H9 (cell line): Measurements from ENCODE around the gene PIMREG. TPM values are rescaled to one million over a fixed set of nuclear protein-coding genes. Genes with fewer than 3 reads are reported as not detected.

ENCODE experiments used
- DNase-seq: peaks from one replicate; pipeline ENCODE4 v3.0.0-alpha.2; 2017
- H2AFZ ChIP-seq: one replicate; pipeline ENCODE4 v1.6.1; 2013; ENCODE audit warnings: mild to moderate bottlenecking, low read length, control low read depth, moderate library complexity
- H2AK5ac ChIP-seq: 2 replicates; pipeline ENCODE4 v1.6.1; 2013; ENCODE audit warnings: low read length, control low read depth, mixed read lengths; ENCODE audit not compliant: insufficient read length
- H2BK120ac ChIP-seq: one replicate; pipeline ENCODE4 v1.6.1; 2013; ENCODE audit warnings: low read depth, mild to moderate bottlenecking, low read length, control low read depth, inconsistent platforms; ENCODE audit not compliant: poor library complexity, severe bottlenecking
- H2BK12ac ChIP-seq: 2 replicates; pipeline ENCODE4 v1.6.1; 2013; ENCODE audit warnings: low read length, control low read depth, mixed read lengths, low read depth; ENCODE audit not compliant: insufficient read length
- H2BK15ac ChIP-seq: 2 replicates; pipeline ENCODE4 v1.6.1; 2013; ENCODE audit warnings: low read depth, low read length, control low read depth
- H2BK20ac ChIP-seq: one replicate; pipeline ENCODE4 v1.6.1; 2013; ENCODE audit warnings: low read depth, mild to moderate bottlenecking, low read length, control low read depth, inconsistent platforms; ENCODE audit not compliant: poor library complexity, severe bottlenecking
- H2BK5ac ChIP-seq: 2 replicates; pipeline ENCODE4 v1.6.1; 2013; ENCODE audit warnings: low read length, control low read depth, mixed read lengths; ENCODE audit not compliant: insufficient read length
- H3K14ac ChIP-seq: 2 replicates; pipeline ENCODE4 v1.6.1; 2013; ENCODE audit warnings: low read length, control low read depth; ENCODE audit not compliant: insufficient read depth
- H3K18ac ChIP-seq: 2 replicates; pipeline ENCODE4 v1.6.1; 2013; ENCODE audit warnings: low read depth, mild to moderate bottlenecking, mixed read lengths, low read length, control low read depth; ENCODE audit not compliant: insufficient read length
- H3K23ac ChIP-seq: 2 replicates; pipeline ENCODE4 v1.6.1; 2013; ENCODE audit warnings: low read length, control low read depth, mixed read lengths, low read depth; ENCODE audit not compliant: insufficient read length
- H3K23me2 ChIP-seq: 2 replicates; pipeline ENCODE4 v1.6.1; 2013; ENCODE audit warnings: low read depth, mild to moderate bottlenecking, mixed read lengths, low read length, control low read depth; ENCODE audit not compliant: insufficient read length, poor library complexity, severe bottlenecking
- H3K27ac ChIP-seq: 2 replicates; pipeline ENCODE4 v1.5.1; 2013; ENCODE audit warnings: low read length, control low read depth, mixed read lengths, low read depth; ENCODE audit not compliant: insufficient read length
- H3K27me3 ChIP-seq: 2 replicates; pipeline ENCODE4 v1.6.1; 2013; ENCODE audit warnings: low read length, control low read depth, inconsistent platforms; ENCODE audit not compliant: insufficient read depth
- H3K4ac ChIP-seq: 2 replicates; pipeline ENCODE4 v1.6.1; 2013; ENCODE audit warnings: low read depth, mild to moderate bottlenecking, control low read depth, inconsistent platforms, low read length, moderate library complexity
- H3K4me1 ChIP-seq: 2 replicates; pipeline ENCODE4 v1.6.1; 2013; ENCODE audit warnings: low read length, control low read depth, inconsistent platforms; ENCODE audit not compliant: insufficient read depth
- H3K4me2 ChIP-seq: 2 replicates; pipeline ENCODE4 v1.6.1; 2013; ENCODE audit warnings: low read length, control low read depth, mixed read lengths; ENCODE audit not compliant: insufficient read length, insufficient read depth
- H3K56ac ChIP-seq: 2 replicates; pipeline ENCODE4 v1.6.1; 2013; ENCODE audit warnings: low read depth, mild to moderate bottlenecking, mixed read lengths, low read length, control low read depth; ENCODE audit not compliant: insufficient read length
- H3K79me1 ChIP-seq: 2 replicates; pipeline ENCODE4 v1.6.1; 2013; ENCODE audit warnings: low read depth, mild to moderate bottlenecking, moderate library complexity, low read length, control low read depth, inconsistent platforms; ENCODE audit not compliant: insufficient read depth, poor library complexity, severe bottlenecking
- H3K79me2 ChIP-seq: 2 replicates; pipeline ENCODE4 v1.6.1; 2013; ENCODE audit warnings: low read length, control low read depth, inconsistent platforms; ENCODE audit not compliant: insufficient read depth
- H3K9ac ChIP-seq: 2 replicates; pipeline ENCODE4 v1.6.1; 2013; ENCODE audit warnings: low read length, control low read depth, mixed read lengths; ENCODE audit not compliant: insufficient read length; ENCODE audit errors: extremely low read depth
- H3K9me3 ChIP-seq: one replicate; pipeline ENCODE4 v1.6.1; 2013; ENCODE audit warnings: low read depth, low read length, inconsistent platforms; ENCODE audit not compliant: control insufficient read depth
- H3T11ph ChIP-seq: one replicate; pipeline ENCODE4 v1.6.1; 2013; ENCODE audit warnings: mild to moderate bottlenecking, low read length, control low read depth, inconsistent platforms
- H4K20me1 ChIP-seq: one replicate; pipeline ENCODE4 v1.6.1; 2013; ENCODE audit not compliant: control insufficient read depth, insufficient read length, insufficient read depth
- H4K5ac ChIP-seq: 2 replicates; pipeline ENCODE4 v1.6.1; 2013; ENCODE audit warnings: low read depth, mild to moderate bottlenecking, mixed read lengths, low read length, control low read depth; ENCODE audit not compliant: insufficient read length
- H4K8ac ChIP-seq: replicated peaks from 2 replicates; pipeline ENCODE4 v1.6.1; 2013; ENCODE audit warnings: low read length, control low read depth, mixed read lengths, low read depth; ENCODE audit not compliant: insufficient read length
- H4K91ac ChIP-seq: 2 replicates; pipeline ENCODE4 v1.6.1; 2013; ENCODE audit warnings: low read depth, mild to moderate bottlenecking, moderate library complexity, mixed read lengths, low read length, control low read depth; ENCODE audit not compliant: insufficient read length
- H3K27ac Mint-ChIP-seq, 3 experiments: 2 replicates in 2 of 3; 3 replicates in 1 of 3; pipeline ENCODE4 v1.8.0; 2020 to 2021; ENCODE audit warnings: mixed read lengths in 3 of 3, mild to moderate bottlenecking in 1 of 3, moderate library complexity in 1 of 3
- H3K27me3 Mint-ChIP-seq: 2 replicates; pipeline ENCODE4 v1.8.0; 2021; ENCODE audit warnings: low read depth, mild to moderate bottlenecking, moderate library complexity, mixed read lengths
- H3K36me3 Mint-ChIP-seq, 3 experiments: 2 replicates in 2 of 3; 3 replicates in 1 of 3; pipeline ENCODE4 v1.8.0; 2020 to 2021; ENCODE audit warnings: low read depth in 3 of 3, mixed read lengths in 3 of 3; ENCODE audit not compliant: insufficient read depth in 1 of 3
- H3K4me1 Mint-ChIP-seq, 2 experiments: 2 replicates each; pipeline ENCODE4 v1.8.0; 2020; ENCODE audit warnings: mixed read lengths in 2 of 2
- H3K4me3 Mint-ChIP-seq, 2 experiments: 2 replicates in 1 of 2; 3 replicates in 1 of 2; pipeline ENCODE4 v1.8.0; 2020 to 2021; ENCODE audit warnings: mild to moderate bottlenecking in 2 of 2, mixed read lengths in 2 of 2, moderate library complexity in 1 of 2
- H3K9me3 Mint-ChIP-seq, 2 experiments: 2 replicates in 1 of 2; 3 replicates in 1 of 2; pipeline ENCODE4 v1.8.0; 2020; ENCODE audit warnings: mild to moderate bottlenecking in 2 of 2, mixed read lengths in 2 of 2, moderate library complexity in 1 of 2
- WGBS: extraction: QIAGEN DNeasy Blood & Tissue Kit; methylation state at CpG from one replicate; pipeline ENCODE4 v1.1.7; 2013; ENCODE audit warnings: missing lambda C conversion rate, low lambda C conversion rate, mixed read lengths; ENCODE audit not compliant: insufficient read length; ENCODE audit errors: extremely low coverage; 5-methylcytosine and 5-hydroxymethylcytosine counted together
- total RNA-seq: library from RNA; stranded (reverse); gene quantifications from 2 replicates; pipeline ENCODE4 v1.2.1, GENCODE V29; 2021
- TF ChIP-seq, protein P1 (sequence below): fragments of 200-600 bp; sonication (generic); conservative IDR thresholded peaks from 3 replicates; pipeline ENCODE4 v1.8.0; 2021; ENCODE audit warnings: antibody characterized with exemption, mild to moderate bottlenecking

The PIMREG gene
- total RNA-seq, 1 experiment from 2014 or later = 91.6 TPM

DNA sequence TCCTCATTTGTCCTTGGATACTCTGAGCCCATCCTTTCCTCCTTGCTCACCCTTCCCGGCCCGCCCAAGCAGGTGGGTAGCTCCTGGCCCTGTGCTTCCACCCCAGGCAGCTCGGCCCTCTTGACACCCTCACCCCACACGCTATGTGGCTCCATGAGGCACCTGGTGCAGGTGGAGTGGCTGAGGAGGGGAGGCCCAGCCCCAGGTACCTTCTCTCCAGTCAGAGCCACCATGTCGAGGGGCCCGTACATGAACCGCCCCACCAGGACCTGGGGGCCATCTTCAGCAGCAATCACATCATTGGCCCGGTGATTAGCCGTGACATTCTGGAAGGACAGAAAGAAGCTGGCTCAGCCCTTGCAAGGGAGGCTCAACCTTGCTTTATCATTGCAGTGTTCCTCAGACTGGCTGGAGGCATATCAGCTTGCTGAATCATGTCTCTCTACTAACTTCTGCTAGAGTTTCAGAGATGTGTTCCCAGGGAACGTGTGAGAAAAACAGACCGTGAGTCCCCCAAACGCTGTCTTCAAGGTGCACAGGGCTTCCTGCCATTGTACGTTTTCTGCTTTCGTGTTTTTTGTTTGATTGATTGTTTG is 20.3 kb downstream of the PIMREG start:
- DNase-seq = no peak
- H3K14ac ChIP-seq = no peak overlapping the region; the same call in 1 of the 2 replicates
- no peak overlapping the region for H2BK12ac ChIP-seq
- H3K56ac ChIP-seq = no peak overlapping the region
- H3K27me3 Mint-ChIP-seq = peaks cover 3% of the 10 kb centered on the region
- no peaks in the 10 kb centered on the region for H3K79me1 ChIP-seq
- H3K4me1 ChIP-seq = peaks cover 8% of the 10 kb centered on the region; the same call in 1 of the 2 replicates
- H4K20me1 ChIP-seq = no peaks in the 10 kb centered on the region
- H4K91ac ChIP-seq = no peak overlapping the region
- no peak overlapping the region for H2BK20ac ChIP-seq
- no peak overlapping the region for H4K5ac ChIP-seq
- no peak overlapping the region for H3K9ac ChIP-seq
- H3K23me2 ChIP-seq = no peaks in the 10 kb centered on the region
- H3K23ac ChIP-seq = no peak overlapping the region
- no peak overlapping the region for H2BK5ac ChIP-seq
- H3K4me2 ChIP-seq = no peak overlapping the region
- no peak overlapping the region for H3K27ac ChIP-seq
- no peak overlapping the region for H2BK15ac ChIP-seq
- WGBS = no CpG with 5 or more reads among the region's 14 CpGs
- H3K18ac ChIP-seq = no peak overlapping the region
- H3T11ph ChIP-seq = no peak overlapping the region
- H3K27me3 ChIP-seq = no peaks in the 10 kb centered on the region; the same call in 1 of the 2 replicates
- no peak overlapping the region for H2BK120ac ChIP-seq
- H4K8ac ChIP-seq = no peak overlapping the region
- TF ChIP-seq, protein P1, sequence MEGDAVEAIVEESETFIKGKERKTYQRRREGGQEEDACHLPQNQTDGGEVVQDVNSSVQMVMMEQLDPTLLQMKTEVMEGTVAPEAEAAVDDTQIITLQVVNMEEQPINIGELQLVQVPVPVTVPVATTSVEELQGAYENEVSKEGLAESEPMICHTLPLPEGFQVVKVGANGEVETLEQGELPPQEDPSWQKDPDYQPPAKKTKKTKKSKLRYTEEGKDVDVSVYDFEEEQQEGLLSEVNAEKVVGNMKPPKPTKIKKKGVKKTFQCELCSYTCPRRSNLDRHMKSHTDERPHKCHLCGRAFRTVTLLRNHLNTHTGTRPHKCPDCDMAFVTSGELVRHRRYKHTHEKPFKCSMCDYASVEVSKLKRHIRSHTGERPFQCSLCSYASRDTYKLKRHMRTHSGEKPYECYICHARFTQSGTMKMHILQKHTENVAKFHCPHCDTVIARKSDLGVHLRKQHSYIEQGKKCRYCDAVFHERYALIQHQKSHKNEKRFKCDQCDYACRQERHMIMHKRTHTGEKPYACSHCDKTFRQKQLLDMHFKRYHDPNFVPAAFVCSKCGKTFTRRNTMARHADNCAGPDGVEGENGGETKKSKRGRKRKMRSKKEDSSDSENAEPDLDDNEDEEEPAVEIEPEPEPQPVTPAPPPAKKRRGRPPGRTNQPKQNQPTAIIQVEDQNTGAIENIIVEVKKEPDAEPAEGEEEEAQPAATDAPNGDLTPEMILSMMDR = no peak
- H3K27ac Mint-ChIP-seq = no peak overlapping the region
- H3K4ac ChIP-seq = no peak overlapping the region
- no peaks in the 10 kb centered on the region; a peak in 2 of 7 replicates for H3K36me3 Mint-ChIP-seq
- H3K9me3 Mint-ChIP-seq = peaks cover 0 to 3% of the 10 kb centered on the region in 2 experiments; a peak in 2 of 5 replicates
- H3K79me2 ChIP-seq = no peaks in the 10 kb centered on the region
- peaks cover 26 to 43% of the 10 kb centered on the region in 2 experiments for H3K4me1 Mint-ChIP-seq
- H3K4me3 Mint-ChIP-seq = no peak overlapping the region
- H2AK5ac ChIP-seq = no peak overlapping the region
- H3K9me3 ChIP-seq = no peaks in the 10 kb centered on the region
- H2AFZ ChIP-seq = no peak overlapping the region
